ENCODE data around the gene SFMBT2.

DNA sequence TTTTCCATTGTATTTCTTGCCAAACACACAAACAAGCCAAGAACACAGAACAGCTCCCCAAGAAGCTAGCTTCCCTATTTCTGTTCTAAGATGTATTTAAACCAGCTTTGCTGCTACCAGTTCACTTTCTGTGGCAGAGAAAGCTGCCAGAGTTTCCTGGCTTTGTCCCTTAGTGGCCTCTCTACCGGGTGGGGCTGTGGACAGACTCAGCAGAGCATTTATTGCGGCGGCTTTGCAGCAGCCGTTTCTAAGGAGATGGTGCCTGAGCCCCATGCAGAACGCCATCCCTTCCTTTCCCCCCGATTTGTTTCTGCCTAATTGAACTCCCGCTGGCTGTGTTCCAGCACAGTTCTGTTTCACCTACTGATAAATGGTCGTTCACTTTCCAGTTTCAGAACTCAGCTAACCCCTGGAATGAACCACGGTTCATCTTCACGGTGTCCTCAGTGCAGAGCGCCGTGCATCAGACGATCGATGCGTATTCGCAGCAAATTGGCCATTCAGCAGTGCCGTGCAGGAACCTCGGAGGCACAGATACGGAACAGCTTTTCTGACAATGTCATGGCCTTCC, 33.8 kb upstream of the SFMBT2 start:
- TF ChIP-seq, protein P1, sequence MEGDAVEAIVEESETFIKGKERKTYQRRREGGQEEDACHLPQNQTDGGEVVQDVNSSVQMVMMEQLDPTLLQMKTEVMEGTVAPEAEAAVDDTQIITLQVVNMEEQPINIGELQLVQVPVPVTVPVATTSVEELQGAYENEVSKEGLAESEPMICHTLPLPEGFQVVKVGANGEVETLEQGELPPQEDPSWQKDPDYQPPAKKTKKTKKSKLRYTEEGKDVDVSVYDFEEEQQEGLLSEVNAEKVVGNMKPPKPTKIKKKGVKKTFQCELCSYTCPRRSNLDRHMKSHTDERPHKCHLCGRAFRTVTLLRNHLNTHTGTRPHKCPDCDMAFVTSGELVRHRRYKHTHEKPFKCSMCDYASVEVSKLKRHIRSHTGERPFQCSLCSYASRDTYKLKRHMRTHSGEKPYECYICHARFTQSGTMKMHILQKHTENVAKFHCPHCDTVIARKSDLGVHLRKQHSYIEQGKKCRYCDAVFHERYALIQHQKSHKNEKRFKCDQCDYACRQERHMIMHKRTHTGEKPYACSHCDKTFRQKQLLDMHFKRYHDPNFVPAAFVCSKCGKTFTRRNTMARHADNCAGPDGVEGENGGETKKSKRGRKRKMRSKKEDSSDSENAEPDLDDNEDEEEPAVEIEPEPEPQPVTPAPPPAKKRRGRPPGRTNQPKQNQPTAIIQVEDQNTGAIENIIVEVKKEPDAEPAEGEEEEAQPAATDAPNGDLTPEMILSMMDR (IDR thresholded peaks at IDR 0.05 in 2 of 3, conservative IDR thresholded peaks at IDR 0.05 in 1 of 3; ENCODE audit: borderline replicate concordance in 1 of 3, insufficient read depth in 1 of 3, low read depth in 2 of 3, low read length in 2 of 3): no peak
- TF ChIP-seq, protein P2, sequence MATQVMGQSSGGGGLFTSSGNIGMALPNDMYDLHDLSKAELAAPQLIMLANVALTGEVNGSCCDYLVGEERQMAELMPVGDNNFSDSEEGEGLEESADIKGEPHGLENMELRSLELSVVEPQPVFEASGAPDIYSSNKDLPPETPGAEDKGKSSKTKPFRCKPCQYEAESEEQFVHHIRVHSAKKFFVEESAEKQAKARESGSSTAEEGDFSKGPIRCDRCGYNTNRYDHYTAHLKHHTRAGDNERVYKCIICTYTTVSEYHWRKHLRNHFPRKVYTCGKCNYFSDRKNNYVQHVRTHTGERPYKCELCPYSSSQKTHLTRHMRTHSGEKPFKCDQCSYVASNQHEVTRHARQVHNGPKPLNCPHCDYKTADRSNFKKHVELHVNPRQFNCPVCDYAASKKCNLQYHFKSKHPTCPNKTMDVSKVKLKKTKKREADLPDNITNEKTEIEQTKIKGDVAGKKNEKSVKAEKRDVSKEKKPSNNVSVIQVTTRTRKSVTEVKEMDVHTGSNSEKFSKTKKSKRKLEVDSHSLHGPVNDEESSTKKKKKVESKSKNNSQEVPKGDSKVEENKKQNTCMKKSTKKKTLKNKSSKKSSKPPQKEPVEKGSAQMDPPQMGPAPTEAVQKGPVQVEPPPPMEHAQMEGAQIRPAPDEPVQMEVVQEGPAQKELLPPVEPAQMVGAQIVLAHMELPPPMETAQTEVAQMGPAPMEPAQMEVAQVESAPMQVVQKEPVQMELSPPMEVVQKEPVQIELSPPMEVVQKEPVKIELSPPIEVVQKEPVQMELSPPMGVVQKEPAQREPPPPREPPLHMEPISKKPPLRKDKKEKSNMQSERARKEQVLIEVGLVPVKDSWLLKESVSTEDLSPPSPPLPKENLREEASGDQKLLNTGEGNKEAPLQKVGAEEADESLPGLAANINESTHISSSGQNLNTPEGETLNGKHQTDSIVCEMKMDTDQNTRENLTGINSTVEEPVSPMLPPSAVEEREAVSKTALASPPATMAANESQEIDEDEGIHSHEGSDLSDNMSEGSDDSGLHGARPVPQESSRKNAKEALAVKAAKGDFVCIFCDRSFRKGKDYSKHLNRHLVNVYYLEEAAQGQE (IDR thresholded peaks at IDR 0.05; ENCODE audit: low read depth): no peak
- TF ChIP-seq, protein P3, sequence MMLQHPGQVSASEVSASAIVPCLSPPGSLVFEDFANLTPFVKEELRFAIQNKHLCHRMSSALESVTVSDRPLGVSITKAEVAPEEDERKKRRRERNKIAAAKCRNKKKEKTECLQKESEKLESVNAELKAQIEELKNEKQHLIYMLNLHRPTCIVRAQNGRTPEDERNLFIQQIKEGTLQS (IDR thresholded peaks at IDR 0.05): no peak
- TF ChIP-seq POLR2A (IDR thresholded peaks at IDR 0.05; ENCODE audit: borderline replicate concordance, extremely low read depth, insufficient read depth, insufficient read length): no peak
- TF ChIP-seq EGR1 (IDR thresholded peaks at IDR 0.05; ENCODE audit: low read depth): no peak
- TF ChIP-seq SIN3A (IDR thresholded peaks at IDR 0.05; ENCODE audit: low read depth): no peak
- TF ChIP-seq ELF1 (IDR thresholded peaks at IDR 0.05; ENCODE audit: borderline replicate concordance, low read depth): no peak
- TF ChIP-seq EZH2phosphoT487 (IDR thresholded peaks at IDR 0.05; ENCODE audit: borderline replicate concordance): no peak
- TF ChIP-seq JUND (IDR thresholded peaks at IDR 0.05): no peak
- TF ChIP-seq, protein P4, sequence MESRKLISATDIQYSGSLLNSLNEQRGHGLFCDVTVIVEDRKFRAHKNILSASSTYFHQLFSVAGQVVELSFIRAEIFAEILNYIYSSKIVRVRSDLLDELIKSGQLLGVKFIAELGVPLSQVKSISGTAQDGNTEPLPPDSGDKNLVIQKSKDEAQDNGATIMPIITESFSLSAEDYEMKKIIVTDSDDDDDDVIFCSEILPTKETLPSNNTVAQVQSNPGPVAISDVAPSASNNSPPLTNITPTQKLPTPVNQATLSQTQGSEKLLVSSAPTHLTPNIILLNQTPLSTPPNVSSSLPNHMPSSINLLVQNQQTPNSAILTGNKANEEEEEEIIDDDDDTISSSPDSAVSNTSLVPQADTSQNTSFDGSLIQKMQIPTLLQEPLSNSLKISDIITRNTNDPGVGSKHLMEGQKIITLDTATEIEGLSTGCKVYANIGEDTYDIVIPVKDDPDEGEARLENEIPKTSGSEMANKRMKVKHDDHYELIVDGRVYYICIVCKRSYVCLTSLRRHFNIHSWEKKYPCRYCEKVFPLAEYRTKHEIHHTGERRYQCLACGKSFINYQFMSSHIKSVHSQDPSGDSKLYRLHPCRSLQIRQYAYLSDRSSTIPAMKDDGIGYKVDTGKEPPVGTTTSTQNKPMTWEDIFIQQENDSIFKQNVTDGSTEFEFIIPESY (IDR thresholded peaks at IDR 0.05; ENCODE audit: extremely low read depth, insufficient replicate concordance, low read length): no peak
- TF ChIP-seq RAD21 (IDR thresholded peaks at IDR 0.05; ENCODE audit: low read depth): no peak
- no peak for TF ChIP-seq POLR2AphosphoS5 (IDR thresholded peaks at IDR 0.05; ENCODE audit: low read depth, low read length)

All from HCT116 (cell line).